ENCODE measurements around the gene SMPD3. TPM values are rescaled to one million over a fixed set of nuclear protein-coding genes. Genes with fewer than 3 reads are reported as not detected.

The SMPD3 gene
- total RNA-seq, 1 experiment from 2014 or later = 0.70 TPM

DNA sequence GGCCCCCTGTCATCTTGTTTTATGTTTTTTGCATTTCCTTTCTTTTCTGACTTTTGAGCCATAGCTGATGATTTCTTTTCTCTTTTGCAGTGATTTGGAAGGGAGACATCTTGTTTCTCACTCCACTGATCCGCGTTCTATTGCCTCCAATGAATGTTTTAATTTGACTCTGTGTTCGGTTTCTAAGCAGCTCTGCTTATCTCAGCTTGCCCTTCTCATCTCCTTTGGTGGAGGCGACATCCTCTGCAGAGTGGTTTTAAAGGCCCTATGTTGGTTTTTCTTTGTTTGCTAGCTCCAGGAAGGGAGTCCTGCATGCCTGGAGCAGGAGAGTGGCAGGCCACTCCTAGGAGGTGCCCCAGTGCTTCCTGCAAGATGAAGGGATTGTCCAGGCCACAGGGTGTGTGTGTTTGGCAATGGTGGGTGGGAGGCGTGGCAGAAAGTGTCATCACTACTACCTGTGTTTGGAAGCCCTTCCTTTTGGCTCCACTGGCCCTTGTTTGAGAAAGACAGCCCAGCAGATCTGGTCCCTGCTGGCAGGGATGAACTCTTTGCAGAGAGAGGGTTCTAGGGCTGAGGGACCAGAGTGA is 13.6 kb downstream of the SMPD3 start:
- H2AFZ ChIP-seq (ENCODE audit: low read length) = no peak overlapping the region
- H3K27ac ChIP-seq (ENCODE audit: insufficient read length, low read depth, low read length) = no peak overlapping the region

More for the DNA sequence above, 13.6 kb downstream of the SMPD3 start:
- H3K9me3 Mint-ChIP-seq = peaks cover 9% of the 10 kb centered on the region in 2 experiments
- Histone ChIP-seq H4K8ac (replicated peaks; ENCODE audit: insufficient read length, low read depth, low read length) (no peak overlapping the region), H3K14ac (ENCODE audit: insufficient read depth, low read length) (no peak overlapping the region), H3K56ac (ENCODE audit: insufficient read length, low read depth, low read length) (no peak overlapping the region), H2BK5ac (ENCODE audit: insufficient read length, low read length) (no peak overlapping the region), H4K20me1 (ENCODE audit: control insufficient read depth, insufficient read depth, insufficient read length) (no peaks in the 10 kb centered on the region), H3K79me2 (ENCODE audit: insufficient read depth, low read length) (no peaks in the 10 kb centered on the region), H3K4ac (ENCODE audit: low read depth, low read length) (no peak overlapping the region), H3K9me3 (ENCODE audit: control insufficient read depth, low read depth, low read length) (no peaks in the 10 kb centered on the region), H4K91ac (ENCODE audit: insufficient read length, low read depth, low read length) (no peak overlapping the region), H3K27me3 (ENCODE audit: insufficient read depth, low read length) (no peaks in the 10 kb centered on the region), H3K23me2 (ENCODE audit: insufficient read length, low read depth, low read length, poor library complexity, severe bottlenecking) (no peaks in the 10 kb centered on the region), H3K9ac (ENCODE audit: extremely low read depth, insufficient read length, low read length) (no peak overlapping the region), H2BK12ac (ENCODE audit: insufficient read length, low read depth, low read length) (no peak overlapping the region), H3K4me2 (ENCODE audit: insufficient read depth, insufficient read length, low read length) (no peak overlapping the region), H3T11ph (ENCODE audit: low read length) (no peak overlapping the region), H2BK120ac (ENCODE audit: low read depth, low read length, poor library complexity, severe bottlenecking) (no peak overlapping the region), H3K4me1 (ENCODE audit: insufficient read depth, low read length) (no peaks in the 10 kb centered on the region), H2BK20ac (ENCODE audit: low read depth, low read length, poor library complexity, severe bottlenecking) (no peak overlapping the region), H3K79me1 (ENCODE audit: insufficient read depth, low read depth, low read length, poor library complexity, severe bottlenecking) (no peaks in the 10 kb centered on the region), H3K18ac (ENCODE audit: insufficient read length, low read depth, low read length) (no peak overlapping the region), H2AK5ac (ENCODE audit: insufficient read length, low read length) (no peak overlapping the region), H4K5ac (ENCODE audit: insufficient read length, low read depth, low read length) (no peak overlapping the region), H2BK15ac (ENCODE audit: low read depth, low read length) (no peak overlapping the region), H3K23ac (ENCODE audit: insufficient read length, low read depth, low read length) (no peak overlapping the region)
- H3K27me3 Mint-ChIP-seq (ENCODE audit: low read depth) = peaks cover 27% of the 10 kb centered on the region
- peaks cover 4 to 5% of the 10 kb centered on the region in 2 experiments; a peak in 3 of 4 replicates for H3K4me1 Mint-ChIP-seq
- peaks cover 0 to 4% (median 0%) of the 10 kb centered on the region in 3 experiments; a peak in 3 of 7 replicates for H3K36me3 Mint-ChIP-seq (ENCODE audit: insufficient read depth in 1 of 3, low read depth in 3 of 3)
- WGBS (ENCODE audit: extremely low coverage, insufficient read length, low lambda C conversion rate) = no CpG with 5 or more reads among the region's 5 CpGs
- DNase-seq = no peak
- H3K4me3 Mint-ChIP-seq = no peak overlapping the region
- TF ChIP-seq, protein P1, sequence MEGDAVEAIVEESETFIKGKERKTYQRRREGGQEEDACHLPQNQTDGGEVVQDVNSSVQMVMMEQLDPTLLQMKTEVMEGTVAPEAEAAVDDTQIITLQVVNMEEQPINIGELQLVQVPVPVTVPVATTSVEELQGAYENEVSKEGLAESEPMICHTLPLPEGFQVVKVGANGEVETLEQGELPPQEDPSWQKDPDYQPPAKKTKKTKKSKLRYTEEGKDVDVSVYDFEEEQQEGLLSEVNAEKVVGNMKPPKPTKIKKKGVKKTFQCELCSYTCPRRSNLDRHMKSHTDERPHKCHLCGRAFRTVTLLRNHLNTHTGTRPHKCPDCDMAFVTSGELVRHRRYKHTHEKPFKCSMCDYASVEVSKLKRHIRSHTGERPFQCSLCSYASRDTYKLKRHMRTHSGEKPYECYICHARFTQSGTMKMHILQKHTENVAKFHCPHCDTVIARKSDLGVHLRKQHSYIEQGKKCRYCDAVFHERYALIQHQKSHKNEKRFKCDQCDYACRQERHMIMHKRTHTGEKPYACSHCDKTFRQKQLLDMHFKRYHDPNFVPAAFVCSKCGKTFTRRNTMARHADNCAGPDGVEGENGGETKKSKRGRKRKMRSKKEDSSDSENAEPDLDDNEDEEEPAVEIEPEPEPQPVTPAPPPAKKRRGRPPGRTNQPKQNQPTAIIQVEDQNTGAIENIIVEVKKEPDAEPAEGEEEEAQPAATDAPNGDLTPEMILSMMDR (conservative IDR thresholded peaks at IDR 0.05) = no peak
- no peak overlapping the region for H3K27ac Mint-ChIP-seq
